Measurements from ENCODE around the gene RALGAPA2. TPM values are rescaled to one million over a fixed set of nuclear protein-coding genes. Genes with fewer than 3 reads are reported as not detected.

RALGAPA2 gene
- polyA plus RNA-seq, 2 of the 4 experiments (the other 2 are of a cell fraction), result 4.0 to 4.7 TPM

DNA sequence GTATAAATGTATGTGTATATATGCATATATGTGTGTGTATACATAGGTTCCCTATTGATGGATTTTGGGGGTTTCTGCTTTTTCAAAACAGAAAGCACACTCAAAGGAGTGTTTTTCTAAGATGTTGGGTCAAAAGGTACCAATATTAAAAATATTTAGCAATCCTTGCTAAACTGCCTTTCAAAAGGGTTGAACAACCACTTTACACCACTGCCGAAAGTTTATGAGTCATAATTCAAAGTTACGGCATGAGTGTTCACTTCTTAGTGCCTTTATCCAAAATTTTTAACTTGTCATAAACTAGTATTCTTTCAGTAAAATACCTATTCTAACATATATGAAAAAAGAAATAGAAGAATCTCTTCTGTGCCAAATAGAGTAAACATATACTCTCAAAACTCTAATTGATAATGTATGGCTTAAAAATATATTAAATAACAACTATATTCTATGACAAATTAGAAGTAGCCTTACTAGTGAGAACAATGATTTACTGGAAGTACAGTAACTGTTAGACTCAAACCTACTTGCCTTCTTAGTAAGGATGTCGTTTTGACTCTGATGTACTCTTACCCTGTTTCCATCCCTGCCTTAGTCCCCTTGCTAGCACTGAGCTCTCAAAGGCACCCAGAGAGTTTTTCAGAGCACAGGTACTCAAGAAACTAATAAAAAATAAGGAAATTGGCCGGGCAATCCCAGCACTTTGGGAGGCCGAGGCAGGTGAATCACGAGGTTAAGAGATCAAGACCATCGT is 208.5 kb downstream of the RALGAPA2 start:
- DNase-seq (ENCODE audit: low read depth in 1 of 2, low spot score in 1 of 2) (no peak), FAIRE-seq (no peak), ATAC-seq (no peak)
- Histone ChIP-seq H3K4me1 (no peaks in the 10 kb centered on the region), H3K4me2 (no peak overlapping the region), H3K9me3 (no peaks in the 10 kb centered on the region), H3K27ac (no peak overlapping the region), H3K4me3 (no peak overlapping the region)
- ChIA-PET POLR2A (no interaction called here), CTCF (interaction anchor here (0.7 kb wide), 1 partner anchor 22 kb away, joined by 3 read pairs; no protein-coding TSS in a partner anchor)
- TF ChIP-seq, protein P1, sequence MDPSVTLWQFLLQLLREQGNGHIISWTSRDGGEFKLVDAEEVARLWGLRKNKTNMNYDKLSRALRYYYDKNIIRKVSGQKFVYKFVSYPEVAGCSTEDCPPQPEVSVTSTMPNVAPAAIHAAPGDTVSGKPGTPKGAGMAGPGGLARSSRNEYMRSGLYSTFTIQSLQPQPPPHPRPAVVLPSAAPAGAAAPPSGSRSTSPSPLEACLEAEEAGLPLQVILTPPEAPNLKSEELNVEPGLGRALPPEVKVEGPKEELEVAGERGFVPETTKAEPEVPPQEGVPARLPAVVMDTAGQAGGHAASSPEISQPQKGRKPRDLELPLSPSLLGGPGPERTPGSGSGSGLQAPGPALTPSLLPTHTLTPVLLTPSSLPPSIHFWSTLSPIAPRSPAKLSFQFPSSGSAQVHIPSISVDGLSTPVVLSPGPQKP (IDR thresholded peaks at IDR 0.05; ENCODE audit: low read depth, low read length), result no peak
- TF ChIP-seq RARB (CRISPR knock-in tag; IDR thresholded peaks at IDR 0.05) (no peak), PHF8 (IDR thresholded peaks at IDR 0.05; ENCODE audit: borderline replicate concordance, low read depth) (no peak), JUNB (IDR thresholded peaks at IDR 0.05) (no peak), ZNF302 (CRISPR knock-in tag; IDR thresholded peaks at IDR 0.05) (no peak), ZC3H11A (IDR thresholded peaks at IDR 0.05) (no peak), NPAS2 (CRISPR knock-in tag; IDR thresholded peaks at IDR 0.05; ENCODE audit: borderline replicate concordance) (no peak), HOXB13 (CRISPR knock-in tag; IDR thresholded peaks at IDR 0.05; ENCODE audit: low read depth) (no peak), MAZ (IDR thresholded peaks at IDR 0.05; ENCODE audit: borderline replicate concordance, low read depth, low read length) (no peak), RAD21 (conservative IDR thresholded peaks at IDR 0.05 in 1 of 2, IDR thresholded peaks at IDR 0.05 in 1 of 2) (no peak), TP53 (CRISPR knock-in tag; IDR thresholded peaks at IDR 0.05) (no peak), POLR2AphosphoS2 (conservative IDR thresholded peaks at IDR 0.05; ENCODE audit: low read length) (no peak), CBX2 (IDR thresholded peaks at IDR 0.05; ENCODE audit: borderline replicate concordance, low read depth) (no peak), HEYL (CRISPR knock-in tag; IDR thresholded peaks at IDR 0.05) (no peak), CEBPB (IDR thresholded peaks at IDR 0.05) (no peak), HOXB5 (CRISPR knock-in tag; IDR thresholded peaks at IDR 0.05) (no peak)
- TF ChIP-seq, protein P2, sequence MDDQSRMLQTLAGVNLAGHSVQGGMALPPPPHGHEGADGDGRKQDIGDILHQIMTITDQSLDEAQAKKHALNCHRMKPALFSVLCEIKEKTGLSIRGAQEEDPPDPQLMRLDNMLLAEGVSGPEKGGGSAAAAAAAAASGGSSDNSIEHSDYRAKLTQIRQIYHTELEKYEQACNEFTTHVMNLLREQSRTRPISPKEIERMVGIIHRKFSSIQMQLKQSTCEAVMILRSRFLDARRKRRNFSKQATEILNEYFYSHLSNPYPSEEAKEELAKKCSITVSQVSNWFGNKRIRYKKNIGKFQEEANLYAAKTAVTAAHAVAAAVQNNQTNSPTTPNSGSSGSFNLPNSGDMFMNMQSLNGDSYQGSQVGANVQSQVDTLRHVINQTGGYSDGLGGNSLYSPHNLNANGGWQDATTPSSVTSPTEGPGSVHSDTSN (IDR thresholded peaks at IDR 0.05), result no peak
- TF ChIP-seq, protein P3, sequence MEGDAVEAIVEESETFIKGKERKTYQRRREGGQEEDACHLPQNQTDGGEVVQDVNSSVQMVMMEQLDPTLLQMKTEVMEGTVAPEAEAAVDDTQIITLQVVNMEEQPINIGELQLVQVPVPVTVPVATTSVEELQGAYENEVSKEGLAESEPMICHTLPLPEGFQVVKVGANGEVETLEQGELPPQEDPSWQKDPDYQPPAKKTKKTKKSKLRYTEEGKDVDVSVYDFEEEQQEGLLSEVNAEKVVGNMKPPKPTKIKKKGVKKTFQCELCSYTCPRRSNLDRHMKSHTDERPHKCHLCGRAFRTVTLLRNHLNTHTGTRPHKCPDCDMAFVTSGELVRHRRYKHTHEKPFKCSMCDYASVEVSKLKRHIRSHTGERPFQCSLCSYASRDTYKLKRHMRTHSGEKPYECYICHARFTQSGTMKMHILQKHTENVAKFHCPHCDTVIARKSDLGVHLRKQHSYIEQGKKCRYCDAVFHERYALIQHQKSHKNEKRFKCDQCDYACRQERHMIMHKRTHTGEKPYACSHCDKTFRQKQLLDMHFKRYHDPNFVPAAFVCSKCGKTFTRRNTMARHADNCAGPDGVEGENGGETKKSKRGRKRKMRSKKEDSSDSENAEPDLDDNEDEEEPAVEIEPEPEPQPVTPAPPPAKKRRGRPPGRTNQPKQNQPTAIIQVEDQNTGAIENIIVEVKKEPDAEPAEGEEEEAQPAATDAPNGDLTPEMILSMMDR (IDR thresholded peaks at IDR 0.05), result no peak
- TF ChIP-seq, protein P4, sequence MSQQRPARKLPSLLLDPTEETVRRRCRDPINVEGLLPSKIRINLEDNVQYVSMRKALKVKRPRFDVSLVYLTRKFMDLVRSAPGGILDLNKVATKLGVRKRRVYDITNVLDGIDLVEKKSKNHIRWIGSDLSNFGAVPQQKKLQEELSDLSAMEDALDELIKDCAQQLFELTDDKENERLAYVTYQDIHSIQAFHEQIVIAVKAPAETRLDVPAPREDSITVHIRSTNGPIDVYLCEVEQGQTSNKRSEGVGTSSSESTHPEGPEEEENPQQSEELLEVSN (IDR thresholded peaks at IDR 0.05; ENCODE audit: borderline replicate concordance, low read depth), result no peak
- WGBS (ENCODE audit: missing lambda C conversion rate), result 69% methylated on average over 7 of the region's 7 CpGs

DNA sequence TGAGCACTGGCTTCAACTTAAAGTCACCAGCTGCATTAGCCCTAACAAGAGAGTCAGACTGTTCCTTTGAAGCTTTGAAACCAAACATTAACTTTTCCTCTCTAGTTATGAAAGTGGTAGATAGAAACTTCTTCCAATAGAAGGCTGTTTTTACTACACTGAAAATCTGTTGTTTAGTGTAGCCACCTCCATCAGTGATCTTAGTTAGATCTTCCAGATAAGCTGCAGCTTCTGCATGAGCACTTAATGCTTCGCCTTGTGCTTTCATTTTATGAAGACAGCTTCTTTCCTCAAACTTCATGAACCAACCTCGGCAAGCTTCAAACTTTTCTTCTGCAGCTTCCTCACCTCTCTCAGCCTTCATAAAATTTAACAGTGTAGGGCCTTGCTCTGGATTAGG is 211.3 kb downstream of the RALGAPA2 start:
- Histone ChIP-seq H3K9me3 (no peaks in the 10 kb centered on the region), H3K4me3 (no peak overlapping the region), H3K4me1 (no peaks in the 10 kb centered on the region), H3K27ac (no peak overlapping the region), H3K4me2 (no peak overlapping the region)
- CTCF ChIA-PET, result no interaction called here
- POLR2A ChIA-PET, result no interaction called here
- FAIRE-seq (no peak), ATAC-seq (no peak), DNase-seq (ENCODE audit: low read depth in 1 of 2, low spot score in 1 of 2) (no peak)
- WGBS (ENCODE audit: missing lambda C conversion rate), result 87% methylated on average over 2 of the region's 2 CpGs
- TF ChIP-seq CBX8 (IDR thresholded peaks at IDR 0.05), result no peak
- TF ChIP-seq JUN (IDR thresholded peaks at IDR 0.05), result no peak
- no peak for TF ChIP-seq CHD4 (IDR thresholded peaks at IDR 0.05; ENCODE audit: borderline replicate concordance)
- no peak for TF ChIP-seq NPAS2 (CRISPR knock-in tag; IDR thresholded peaks at IDR 0.05; ENCODE audit: borderline replicate concordance)
- TF ChIP-seq CBX2 (IDR thresholded peaks at IDR 0.05; ENCODE audit: borderline replicate concordance, low read depth), result no peak
- no peak for TF ChIP-seq TFCP2L1 (CRISPR knock-in tag; IDR thresholded peaks at IDR 0.05)
